Hepatocyte (in vitro differentiated cells): ENCODE results near the gene HS3ST4.

Experiments used
- EZH2 ChIP-seq: fragments of 200-600 bp; sonication (generic); IDR thresholded peaks from 2 replicates; pipeline ENCODE4 v1.6.1; 2016; ENCODE audit warnings: antibody characterized with exemption, mild to moderate bottlenecking, borderline replicate concordance
- EZH2phosphoT487 ChIP-seq: fragments of 200-600 bp; sonication (generic); IDR thresholded peaks from one replicate; pipeline ENCODE4 v1.6.1; 2018; ENCODE audit warnings: antibody characterized with exemption, mild to moderate bottlenecking, low read depth, moderate library complexity; ENCODE audit not compliant: unreplicated experiment, severe bottlenecking
- TF ChIP-seq, protein P1 (sequence below): fragments of 200-600 bp; sonication (generic); IDR thresholded peaks from 2 replicates; pipeline ENCODE4 v1.5.1; 2016; ENCODE audit warnings: antibody characterized with exemption, mild to moderate bottlenecking; ENCODE audit not compliant: poor library complexity

DNA sequence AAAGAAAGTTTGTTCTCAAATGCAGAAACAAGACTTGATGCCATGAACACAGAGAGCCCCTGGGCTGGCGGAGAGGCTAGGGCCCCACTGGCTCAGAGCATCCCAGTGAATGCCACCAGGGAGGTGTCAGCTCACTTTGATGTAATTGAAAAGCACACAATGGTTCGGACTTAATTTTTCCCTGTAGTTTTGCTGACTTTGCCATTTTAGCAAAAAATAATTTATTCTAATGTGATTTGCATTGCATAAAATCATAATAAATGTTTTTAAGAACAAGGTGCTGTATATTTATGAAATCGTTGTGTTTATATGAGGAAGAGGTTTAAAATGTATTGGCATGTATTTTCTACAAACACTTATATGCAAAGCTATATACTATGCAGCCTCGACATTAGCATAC lies 140.5 kb downstream of the HS3ST4 start:
- TF ChIP-seq, protein P1, sequence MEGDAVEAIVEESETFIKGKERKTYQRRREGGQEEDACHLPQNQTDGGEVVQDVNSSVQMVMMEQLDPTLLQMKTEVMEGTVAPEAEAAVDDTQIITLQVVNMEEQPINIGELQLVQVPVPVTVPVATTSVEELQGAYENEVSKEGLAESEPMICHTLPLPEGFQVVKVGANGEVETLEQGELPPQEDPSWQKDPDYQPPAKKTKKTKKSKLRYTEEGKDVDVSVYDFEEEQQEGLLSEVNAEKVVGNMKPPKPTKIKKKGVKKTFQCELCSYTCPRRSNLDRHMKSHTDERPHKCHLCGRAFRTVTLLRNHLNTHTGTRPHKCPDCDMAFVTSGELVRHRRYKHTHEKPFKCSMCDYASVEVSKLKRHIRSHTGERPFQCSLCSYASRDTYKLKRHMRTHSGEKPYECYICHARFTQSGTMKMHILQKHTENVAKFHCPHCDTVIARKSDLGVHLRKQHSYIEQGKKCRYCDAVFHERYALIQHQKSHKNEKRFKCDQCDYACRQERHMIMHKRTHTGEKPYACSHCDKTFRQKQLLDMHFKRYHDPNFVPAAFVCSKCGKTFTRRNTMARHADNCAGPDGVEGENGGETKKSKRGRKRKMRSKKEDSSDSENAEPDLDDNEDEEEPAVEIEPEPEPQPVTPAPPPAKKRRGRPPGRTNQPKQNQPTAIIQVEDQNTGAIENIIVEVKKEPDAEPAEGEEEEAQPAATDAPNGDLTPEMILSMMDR: no peak
- no peak for TF ChIP-seq EZH2
- TF ChIP-seq EZH2phosphoT487: no peak
